Endodermal cell (in vitro differentiated cells): ENCODE measurements around the gene DCXR. TPM values are rescaled to one million over a fixed set of nuclear protein-coding genes. Genes with fewer than 3 reads are reported as not detected.
A peak's percentile ranks its signal among the peaks of the same experiment; 100 is the strongest.

Source experiments
- DNase-seq: peaks from one replicate; pipeline ENCODE4 v3.0.0-alpha.2; 2017
- H3K27ac ChIP-seq: 2 replicates; pipeline ENCODE4 v1.5.1; 2013; ENCODE audit warnings: mild to moderate bottlenecking, low read depth, low read length, moderate library complexity
- H3K27me3 ChIP-seq: 2 replicates; pipeline ENCODE4 v1.6.1; 2013; ENCODE audit warnings: mild to moderate bottlenecking, low read length, moderate library complexity; ENCODE audit not compliant: insufficient read depth, control insufficient read depth, poor library complexity, severe bottlenecking
- H3K36me3 ChIP-seq: 2 replicates; pipeline ENCODE4 v1.7.0; 2013; ENCODE audit warnings: mild to moderate bottlenecking, low read length, moderate library complexity; ENCODE audit not compliant: control insufficient read depth, insufficient read depth
- H3K4me1 ChIP-seq: one replicate; pipeline ENCODE4 v1.7.0; 2013; ENCODE audit warnings: low read length; ENCODE audit not compliant: control insufficient read depth, insufficient read depth
- H3K4me3 ChIP-seq: 2 replicates; pipeline ENCODE4 v1.5.1; 2013; ENCODE audit warnings: mild to moderate bottlenecking, low read length, moderate library complexity
- H3K9ac ChIP-seq: 2 replicates; pipeline ENCODE4 v1.6.1; 2013; ENCODE audit warnings: mild to moderate bottlenecking, low read length, moderate library complexity; ENCODE audit not compliant: poor library complexity, severe bottlenecking; ENCODE audit errors: extremely low read depth
- H3K9me3 ChIP-seq: 2 replicates; pipeline ENCODE4 v1.6.1; 2013; ENCODE audit warnings: mild to moderate bottlenecking, low read length, moderate library complexity; ENCODE audit not compliant: control insufficient read depth
- H3K27ac Mint-ChIP-seq: 2 replicates; pipeline ENCODE4 v1.8.0; 2020; ENCODE audit warnings: mixed read lengths
- H3K27me3 Mint-ChIP-seq: 2 replicates; pipeline ENCODE4 v1.8.0; 2021; ENCODE audit warnings: mild to moderate bottlenecking, mixed read lengths; ENCODE audit not compliant: insufficient read depth
- H3K36me3 Mint-ChIP-seq: 2 replicates; pipeline ENCODE4 v1.8.0; 2020; ENCODE audit warnings: low read depth, mixed read lengths
- H3K4me1 Mint-ChIP-seq: 2 replicates; pipeline ENCODE4 v1.8.0; 2020; ENCODE audit warnings: mixed read lengths
- H3K4me3 Mint-ChIP-seq: 2 replicates; pipeline ENCODE4 v1.8.0; 2020; ENCODE audit warnings: mild to moderate bottlenecking, moderate library complexity, mixed read lengths
- H3K9me3 Mint-ChIP-seq: 2 replicates; pipeline ENCODE4 v1.8.0; 2020; ENCODE audit warnings: mild to moderate bottlenecking, mixed read lengths
- WGBS, 2 experiments: methylation state at CpG; one replicate each; pipeline versions ENCODE4 v1.1.5 to v1.1.7; 2013; ENCODE audit warnings: missing lambda C conversion rate in 2 of 2, mixed read lengths in 1 of 2; ENCODE audit not compliant: insufficient coverage in 1 of 2, insufficient read length in 1 of 2; 5-methylcytosine and 5-hydroxymethylcytosine counted together
- total RNA-seq, 2 donors: library from RNA; stranded (reverse); fragmentation: NEBNext Ultra II Directional in 1 of 2; extraction: Animal tissue kit (Norgen Biotek cat#: 25700) in 1 of 2; gene quantifications; 2 replicates in 1 of 2; 3 replicates in 1 of 2; pipeline ENCODE4 v1.2.1, GENCODE V29; 2021
- TF ChIP-seq, protein P1 (sequence below): fragments of 200-600 bp; sonication (generic); conservative IDR thresholded peaks from 2 replicates; pipeline ENCODE4 v1.5.0; 2021; ENCODE audit warnings: antibody characterized with exemption, mild to moderate bottlenecking

Gene DCXR
- total RNA-seq, 2 donors from 2014 or later, result 73.8 to 83.6 TPM

DNA sequence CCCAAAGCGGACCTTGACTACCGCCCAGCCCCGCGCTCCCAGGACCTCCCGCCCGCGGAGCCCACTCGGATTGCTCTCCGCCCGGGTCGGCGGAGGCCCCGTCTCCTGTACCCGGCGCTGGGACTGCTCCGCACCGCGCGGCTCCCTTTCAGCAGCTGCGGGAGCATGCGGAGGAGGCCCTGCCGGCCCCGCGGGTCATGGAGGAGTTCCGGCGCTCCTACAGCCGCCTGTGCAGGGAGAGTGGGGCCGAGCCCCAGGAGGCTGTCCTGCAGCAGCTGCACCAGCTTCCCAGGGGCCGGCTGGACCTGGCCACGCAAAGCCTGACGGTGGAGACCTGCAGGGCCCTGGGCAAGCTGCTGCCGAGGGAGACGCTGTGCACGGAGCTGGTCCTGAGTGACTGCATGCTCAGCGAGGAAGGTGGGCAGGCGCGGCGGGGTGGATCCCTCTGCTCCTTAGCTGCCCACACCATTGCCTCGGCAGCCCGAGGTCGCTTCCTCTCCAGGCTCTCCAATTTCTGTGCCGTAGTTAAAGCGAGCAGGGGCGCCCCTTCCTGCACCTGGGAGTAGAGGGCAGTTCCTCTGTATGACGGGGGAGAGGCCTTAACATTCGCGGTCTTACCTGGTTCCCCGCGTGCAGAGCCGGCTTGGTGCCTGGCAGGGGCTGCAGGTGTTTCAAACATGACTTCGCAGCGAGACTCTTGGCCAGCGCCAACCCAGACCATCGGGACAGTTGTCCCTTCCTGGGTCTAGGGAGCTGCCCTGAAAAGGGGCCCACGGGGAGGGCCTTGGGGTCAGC, 13.9 kb downstream of the DCXR start:
- Mint-ChIP-seq H3K4me1 (peaks cover 10% of the 10 kb centered on the region), H3K36me3 (peaks cover 13% of the 10 kb centered on the region), H3K9me3 (no peaks in the 10 kb centered on the region), H3K27ac (no peak overlapping the region), H3K27me3 (no peaks in the 10 kb centered on the region), H3K4me3 (peak overlapping the region; percentile 76)
- TF ChIP-seq, protein P1, sequence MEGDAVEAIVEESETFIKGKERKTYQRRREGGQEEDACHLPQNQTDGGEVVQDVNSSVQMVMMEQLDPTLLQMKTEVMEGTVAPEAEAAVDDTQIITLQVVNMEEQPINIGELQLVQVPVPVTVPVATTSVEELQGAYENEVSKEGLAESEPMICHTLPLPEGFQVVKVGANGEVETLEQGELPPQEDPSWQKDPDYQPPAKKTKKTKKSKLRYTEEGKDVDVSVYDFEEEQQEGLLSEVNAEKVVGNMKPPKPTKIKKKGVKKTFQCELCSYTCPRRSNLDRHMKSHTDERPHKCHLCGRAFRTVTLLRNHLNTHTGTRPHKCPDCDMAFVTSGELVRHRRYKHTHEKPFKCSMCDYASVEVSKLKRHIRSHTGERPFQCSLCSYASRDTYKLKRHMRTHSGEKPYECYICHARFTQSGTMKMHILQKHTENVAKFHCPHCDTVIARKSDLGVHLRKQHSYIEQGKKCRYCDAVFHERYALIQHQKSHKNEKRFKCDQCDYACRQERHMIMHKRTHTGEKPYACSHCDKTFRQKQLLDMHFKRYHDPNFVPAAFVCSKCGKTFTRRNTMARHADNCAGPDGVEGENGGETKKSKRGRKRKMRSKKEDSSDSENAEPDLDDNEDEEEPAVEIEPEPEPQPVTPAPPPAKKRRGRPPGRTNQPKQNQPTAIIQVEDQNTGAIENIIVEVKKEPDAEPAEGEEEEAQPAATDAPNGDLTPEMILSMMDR, result no peak
- Histone ChIP-seq H3K36me3 (peaks cover 2% of the 10 kb centered on the region), H3K27me3 (no peaks in the 10 kb centered on the region), H3K9ac (peak overlapping the region; percentile 34), H3K4me1 (peaks cover 4% of the 10 kb centered on the region), H3K9me3 (no peaks in the 10 kb centered on the region), H3K4me3 (peak overlapping the region; percentile 82), H3K27ac (no peak overlapping the region)
- DNase-seq, result peak; percentile 80
- WGBS, 2 experiments, result 12 to 14% methylated on average over 49 to 55 of the region's 55 CpGs

DNA sequence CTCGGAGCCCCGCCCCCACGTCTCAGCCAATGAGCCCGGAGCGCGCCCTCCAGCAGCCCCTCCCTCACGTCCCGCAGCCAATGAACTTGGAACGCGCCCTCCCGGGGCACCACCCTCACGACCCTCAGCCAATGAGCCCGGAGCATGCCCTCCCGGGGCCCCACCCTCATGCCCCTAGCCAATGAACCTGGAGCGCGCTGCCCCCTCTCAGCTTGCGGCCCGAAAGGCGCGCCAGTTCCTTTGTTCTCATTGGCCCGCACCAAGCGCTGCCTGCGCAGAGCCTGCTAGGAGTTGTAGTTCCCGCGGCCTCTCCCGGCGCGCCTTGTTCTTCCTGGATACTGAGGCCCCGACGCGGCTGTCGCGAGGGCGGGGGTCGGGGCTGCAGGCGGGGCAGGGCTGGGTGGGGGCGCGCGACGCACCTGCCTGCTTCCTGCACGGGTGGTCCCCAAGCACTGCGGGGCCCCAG, 14.5 kb downstream of the DCXR start, which contains the start of gene LRRC45:
Gene LRRC45, plus strand, starts transcription at position 325 of the 466 bp plus-strand sequence. CDS start 339 bp downstream, outside the sequence.
- Histone ChIP-seq H3K27ac (peak within 1 kb of the TSS; percentile 72), H3K4me1 (peaks cover 4% of the 10 kb centered on the region), H3K4me3 (peak within 1 kb of the TSS; percentile 91), H3K36me3 (peaks cover 7% of the 10 kb centered on the region), H3K9me3 (no peaks in the 10 kb centered on the region), H3K27me3 (no peaks in the 10 kb centered on the region), H3K9ac (peak within 1 kb of the TSS; percentile 81)
- Mint-ChIP-seq H3K27ac (peak within 1 kb of the TSS; percentile 78), H3K4me1 (peaks cover 10% of the 10 kb centered on the region), H3K4me3 (peak within 1 kb of the TSS; percentile 76), H3K36me3 (peaks cover 16% of the 10 kb centered on the region), H3K9me3 (no peaks in the 10 kb centered on the region), H3K27me3 (no peaks in the 10 kb centered on the region)
- TF ChIP-seq, protein P1, result no peak
- WGBS, 2 experiments, result 0% methylated on average over 2 to 42 of the region's 42 CpGs
- peak; percentile 100 for DNase-seq

DNA sequence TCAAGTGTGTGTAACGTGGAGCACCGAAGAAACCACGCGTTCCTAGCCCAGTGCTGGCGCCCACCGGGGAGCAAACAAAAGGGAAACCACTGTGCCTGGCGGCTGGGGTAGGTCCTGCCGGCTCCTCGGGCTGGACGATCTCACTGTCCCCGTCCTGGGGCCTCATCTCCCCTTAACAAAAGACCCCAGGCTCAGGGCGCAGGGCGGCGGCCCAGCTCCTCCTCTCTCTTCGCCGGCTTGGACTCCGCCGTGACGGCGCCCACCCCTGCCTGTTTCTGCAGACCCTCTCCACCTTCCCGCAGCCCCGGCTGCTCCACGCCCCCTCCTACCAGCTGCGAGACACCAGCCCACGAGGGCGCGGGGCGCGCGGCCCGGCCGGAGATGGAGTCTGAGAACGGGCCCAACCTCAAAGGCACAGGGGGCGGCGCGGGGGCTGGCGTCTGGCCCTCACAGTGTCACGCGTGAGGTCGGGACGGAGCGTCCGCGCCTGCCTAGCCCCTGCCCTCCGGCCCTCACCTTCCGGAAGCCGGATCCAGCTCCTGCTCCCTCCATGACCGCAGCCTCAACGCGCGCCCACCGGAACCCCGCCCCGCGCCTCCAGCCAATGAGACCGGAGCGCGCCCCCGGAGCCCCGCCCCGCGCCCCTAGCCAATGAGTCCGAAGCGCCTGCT, 15.1 kb downstream of the DCXR start, which contains the start of gene CENPX:
Gene CENPX, minus strand, starts transcription at position 569 of the 671 bp plus-strand sequence. Its CDS starts 17 bp downstream, at position 552.
- DNase-seq, result peak; percentile 76
- Histone ChIP-seq H3K4me3 (peak within 1 kb of the TSS; percentile 91), H3K9ac (peak within 1 kb of the TSS; percentile 81), H3K27ac (peak within 1 kb of the TSS; percentile 72), H3K9me3 (no peaks in the 10 kb centered on the region), H3K27me3 (no peaks in the 10 kb centered on the region), H3K36me3 (peaks cover 7% of the 10 kb centered on the region), H3K4me1 (peaks cover 4% of the 10 kb centered on the region)
- Mint-ChIP-seq H3K4me3 (peak within 1 kb of the TSS; percentile 76), H3K36me3 (peaks cover 14% of the 10 kb centered on the region), H3K27me3 (no peaks in the 10 kb centered on the region), H3K9me3 (no peaks in the 10 kb centered on the region), H3K27ac (peak within 1 kb of the TSS; percentile 78), H3K4me1 (peaks cover 10% of the 10 kb centered on the region)
- TF ChIP-seq, protein P1, result no peak
- 0 to 1% methylated on average over 37 to 64 of the region's 64 CpGs for WGBS, 2 experiments
